HG02678 (cell line): Measurements from ENCODE around the gene PDLIM5.

Experiments used
- ATAC-seq: cut with Tn5 transposase; IDR thresholded peaks from one replicate; pipeline ENCODE4 v1.9.1; 2021; ENCODE audit warnings: mild to moderate bottlenecking, moderate library complexity; ENCODE audit not compliant: unreplicated experiment

The PDLIM5 gene

GRCh38 chr4:94680176-94680862, 228.6 kb downstream of the PDLIM5 start:
- ATAC-seq = no peak

DNA sequence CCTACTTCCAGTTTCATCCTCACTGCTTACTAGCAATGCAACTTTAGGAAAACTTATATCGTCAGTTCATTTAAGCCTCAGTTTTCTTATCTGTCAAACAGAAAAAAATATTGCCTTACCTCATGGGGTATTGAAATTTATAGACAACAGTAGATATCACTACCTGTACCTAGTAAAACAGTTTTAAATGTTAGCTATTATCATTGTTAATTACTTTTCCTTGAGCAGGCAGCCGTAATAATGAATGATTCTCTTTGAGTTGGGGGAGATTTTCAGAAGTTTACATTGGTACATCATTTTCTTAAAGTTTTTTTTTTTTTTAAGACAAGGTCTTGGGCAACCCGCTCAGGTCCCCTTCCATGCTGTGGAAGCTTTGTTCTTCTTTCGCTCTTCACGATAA, 234.3 kb downstream of the PDLIM5 start:
- no peak for ATAC-seq

DNA sequence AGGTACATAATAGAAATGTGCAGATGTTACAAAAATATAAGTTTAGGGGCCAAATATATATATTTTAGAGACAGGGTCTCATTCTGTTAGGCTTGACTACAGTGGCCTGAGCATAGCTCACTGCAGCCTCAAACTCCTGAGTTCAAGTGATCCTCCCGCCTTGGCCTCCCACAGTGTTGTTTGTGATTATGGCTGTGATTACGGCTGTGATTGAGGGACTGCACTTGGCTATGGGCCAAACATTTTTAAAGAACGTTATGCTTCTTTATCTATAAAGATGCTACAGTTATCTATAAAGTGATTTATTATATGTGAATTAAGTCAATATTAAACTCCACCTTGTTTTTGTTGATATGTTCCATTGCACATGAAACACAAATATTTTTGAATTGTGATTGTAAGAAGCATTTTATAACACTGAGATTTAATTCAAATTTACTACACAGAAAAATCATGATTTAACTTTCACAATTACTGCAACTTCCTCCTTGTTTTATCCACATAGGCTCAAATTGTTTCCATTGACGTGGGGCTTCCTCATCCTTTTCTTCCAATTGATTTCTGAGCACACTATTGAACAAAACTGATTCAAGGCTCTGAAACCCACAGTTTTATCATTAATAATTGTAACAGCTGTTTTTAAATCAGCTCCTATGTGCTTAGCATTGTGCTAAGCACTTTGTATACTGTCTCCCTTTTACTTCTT, 237.6 kb downstream of the PDLIM5 start:
- ATAC-seq = no peak

DNA sequence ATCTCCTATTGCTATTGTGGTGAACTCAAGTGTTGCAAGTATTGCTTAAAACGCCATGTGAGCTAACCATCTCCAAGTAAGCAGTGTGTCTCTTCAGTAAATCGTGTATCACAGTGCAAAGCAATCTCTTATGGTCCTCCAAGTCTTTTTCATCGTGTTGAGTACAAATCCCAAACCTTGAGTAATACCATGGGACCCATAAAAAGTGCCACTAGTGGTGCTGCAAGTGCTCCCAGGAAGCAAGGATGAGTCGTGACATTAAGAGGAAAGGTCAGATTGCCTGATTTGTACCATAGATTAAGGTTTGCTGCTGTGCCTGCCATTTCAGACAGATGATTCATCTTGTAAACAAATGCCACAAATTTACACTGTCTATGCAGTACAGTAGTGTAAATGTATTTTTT, 239.1 kb downstream of the PDLIM5 start:
- ATAC-seq = no peak

DNA sequence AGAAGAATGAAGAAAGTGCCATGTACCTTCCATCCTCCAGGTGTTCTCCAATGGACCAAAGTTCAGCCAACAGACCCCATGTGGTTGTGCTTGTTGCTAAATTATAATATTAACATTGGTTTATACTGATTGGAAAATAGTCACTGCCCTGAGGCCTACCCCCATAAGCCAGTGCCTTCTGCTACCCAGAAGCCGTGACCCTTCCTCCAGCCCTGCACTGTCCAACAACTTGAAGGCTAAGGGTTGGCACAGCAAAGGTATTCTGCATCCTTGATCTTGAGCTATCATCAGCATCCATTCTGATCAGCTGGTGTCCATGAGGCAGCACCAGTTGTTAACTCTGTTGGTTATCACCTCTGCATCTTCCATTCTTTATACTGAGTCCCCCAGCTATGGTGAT, 239.8 kb downstream of the PDLIM5 start:
- ATAC-seq = no peak

GRCh38 chr4:94695384-94695783, 243.6 kb downstream of the PDLIM5 start:
- ATAC-seq = no peak

DNA sequence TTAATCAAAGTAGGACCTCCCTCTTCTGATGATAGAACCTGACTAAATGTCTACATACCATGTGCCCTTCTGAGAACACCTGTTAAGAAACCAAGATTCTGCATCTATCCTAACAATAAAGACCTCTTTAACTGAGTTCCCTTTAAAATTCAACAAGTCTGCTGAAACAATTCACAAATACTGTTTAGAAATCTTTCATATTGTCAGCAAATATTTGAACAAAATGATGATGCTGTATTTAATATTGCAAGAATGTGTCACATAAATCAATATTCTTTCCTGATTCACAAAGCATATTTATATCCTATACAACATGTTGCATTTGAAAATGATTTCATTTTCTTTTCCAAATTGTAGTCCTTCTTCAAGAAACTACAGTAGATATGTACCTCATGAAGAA, 246.4 kb downstream of the PDLIM5 start:
- no peak for ATAC-seq

DNA sequence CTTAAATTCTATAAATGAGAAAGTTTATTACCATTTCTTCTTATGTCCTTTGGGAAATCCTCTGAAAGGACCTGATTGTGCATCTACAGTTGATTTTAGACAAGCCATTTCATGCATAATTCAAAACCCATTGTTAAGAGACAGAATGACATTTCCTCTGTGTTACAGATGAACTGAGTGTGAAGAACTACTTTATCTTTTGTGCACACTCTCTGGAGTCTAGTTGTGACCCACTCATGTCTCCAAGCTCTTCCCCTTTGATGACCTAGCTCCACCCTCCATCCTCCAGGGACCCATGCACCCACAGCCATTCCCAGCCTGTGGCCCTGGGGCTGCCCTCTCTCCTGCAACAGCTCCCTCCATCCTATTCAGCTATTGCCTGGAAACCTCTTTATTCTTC, 248.6 kb downstream of the PDLIM5 start:
- no peak for ATAC-seq

GRCh38 chr4:94701631-94702300, 250.0 kb downstream of the PDLIM5 start:
- no peak for ATAC-seq

GRCh38 chr4:94711635-94712034, 259.9 kb downstream of the PDLIM5 start:
- ATAC-seq = no peak

GRCh38 chr4:94714365-94715160, 262.8 kb downstream of the PDLIM5 start:
- no peak for ATAC-seq

DNA sequence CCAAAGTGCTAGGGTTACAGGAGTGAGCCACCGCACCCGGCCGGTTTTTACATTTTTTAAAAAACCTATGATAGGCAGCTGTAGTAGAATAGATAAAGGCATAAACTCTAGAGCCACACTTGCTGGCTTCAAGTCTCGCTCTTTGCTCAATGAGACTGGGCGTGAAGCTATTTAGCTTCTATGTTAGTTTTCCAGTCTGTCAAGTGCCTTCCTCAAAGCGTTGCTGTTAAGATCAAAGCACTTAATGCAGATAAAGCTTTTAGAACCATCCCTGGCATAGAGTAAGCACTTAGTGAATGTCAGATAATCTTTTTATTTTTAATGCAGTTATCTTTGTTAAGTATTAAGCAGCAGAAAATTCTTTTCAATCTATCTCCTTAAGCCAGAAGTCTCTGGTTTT, 264.0 kb downstream of the PDLIM5 start:
- no peak for ATAC-seq
